ENCODE results near the gene CDH4.

The CDH4 gene

GRCh38 chr20:61284752-61285151 is 32.7 kb downstream of the CDH4 start:
- DNase-seq, result no peak

GRCh38 chr20:61285152-61285645 is 33.1 kb downstream of the CDH4 start:
- DNase-seq, result no peak

GRCh38 chr20:61285691-61286090 is 33.6 kb downstream of the CDH4 start:
- no peak for DNase-seq

GRCh38 chr20:61287583-61288275 is 35.7 kb downstream of the CDH4 start:
- no peak for DNase-seq

- DNase-seq, result no peak
Observed at GRCh38 chr20:61288331-61288784, 36.3 kb downstream of the CDH4 start.

GRCh38 chr20:61289166-61289565 is 37.1 kb downstream of the CDH4 start:
- no peak for DNase-seq

GRCh38 chr20:61290721-61291120 is 38.7 kb downstream of the CDH4 start:
- DNase-seq, result no peak

- no peak for DNase-seq
Observed at GRCh38 chr20:61291166-61291829, 39.2 kb downstream of the CDH4 start.

GRCh38 chr20:61292391-61292790 is 40.3 kb downstream of the CDH4 start:
- DNase-seq, result no peak

- DNase-seq, result no peak
Observed at GRCh38 chr20:61292821-61293612, 41.0 kb downstream of the CDH4 start.

- no peak for DNase-seq
Observed at GRCh38 chr20:61293951-61294350, 41.9 kb downstream of the CDH4 start.

GRCh38 chr20:61295249-61295648 is 43.2 kb downstream of the CDH4 start:
- no peak for DNase-seq

- no peak for DNase-seq
Observed at GRCh38 chr20:61295682-61296628, 43.9 kb downstream of the CDH4 start.

GRCh38 chr20:61296629-61297019 is 44.6 kb downstream of the CDH4 start:
- no peak for DNase-seq

- no peak for DNase-seq
Observed at GRCh38 chr20:61297491-61297890, 45.4 kb downstream of the CDH4 start.

GRCh38 chr20:61297986-61298385 is 45.9 kb downstream of the CDH4 start:
- DNase-seq, result no peak

GRCh38 chr20:61298661-61299060 is 46.6 kb downstream of the CDH4 start:
- no peak for DNase-seq

- no peak for DNase-seq
Observed at GRCh38 chr20:61299104-61299503, 47.0 kb downstream of the CDH4 start.

- DNase-seq, result no peak
Observed at GRCh38 chr20:61299618-61300017, 47.6 kb downstream of the CDH4 start.

- no peak for DNase-seq
Observed at GRCh38 chr20:61300293-61300692, 48.2 kb downstream of the CDH4 start.

- no peak for DNase-seq
Observed at GRCh38 chr20:61300709-61301108, 48.6 kb downstream of the CDH4 start.
